ENCODE measurements around the gene YWHAG.
A peak's percentile ranks its signal among the peaks of the same experiment; 100 is the strongest.

The YWHAG gene

DNA sequence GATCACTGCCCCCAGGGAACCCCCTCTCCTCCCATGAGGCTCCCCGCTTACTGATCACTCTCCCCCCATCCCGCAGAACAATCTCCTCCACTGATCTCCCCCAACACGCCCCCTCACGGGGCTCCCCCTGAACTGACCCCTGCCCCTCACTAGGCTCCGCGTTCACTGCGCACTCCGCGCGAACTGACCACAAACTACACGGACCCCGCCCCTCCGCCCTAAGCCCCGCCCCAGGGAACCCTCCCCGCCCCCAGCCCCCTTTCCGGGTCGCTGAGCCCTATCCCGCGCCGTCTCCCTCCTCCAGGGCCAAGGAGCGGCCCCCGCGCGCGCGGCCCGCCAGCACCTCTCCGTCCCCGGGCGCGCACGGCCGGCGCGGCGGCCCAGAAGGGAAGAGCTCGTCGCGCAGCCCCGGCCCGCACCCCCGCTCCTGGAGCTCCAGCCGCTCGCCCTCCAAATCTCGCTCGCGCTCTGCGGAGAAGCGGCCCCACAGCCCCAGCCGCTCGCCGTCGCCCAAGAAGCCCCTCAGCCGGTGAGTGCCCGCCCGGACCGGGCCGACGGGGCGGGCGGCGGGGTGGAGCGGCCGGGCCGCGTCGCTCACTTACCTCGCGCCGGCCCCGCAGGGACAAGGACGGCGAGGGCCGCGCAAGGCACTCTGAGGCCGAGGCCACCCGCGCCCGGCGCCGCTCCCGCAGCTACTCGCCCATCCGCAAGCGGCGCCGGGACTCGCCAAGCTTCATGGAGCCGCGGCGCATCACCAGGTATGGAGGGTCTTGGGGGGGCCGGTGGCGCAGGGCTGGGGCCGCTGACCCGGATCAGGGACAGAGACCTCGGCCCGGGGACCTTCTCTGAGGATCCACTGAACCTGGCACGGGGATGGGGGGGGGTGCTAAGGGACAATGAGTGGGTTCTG lies 76.2 kb downstream of the YWHAG start:
- peak overlapping the region; percentile 49 for H3K4me3 ChIP-seq
- peaks cover 3% of the 10 kb centered on the region; the same call in 1 of the 2 replicates for H3K4me1 ChIP-seq
- H3K36me3 ChIP-seq (replicated peaks) = peaks cover 15% of the 10 kb centered on the region
- H3K27me3 ChIP-seq (ENCODE audit: low read depth) = no peaks in the 10 kb centered on the region
- in situ Hi-C loops (cut with MboI; ENCODE audit: low sequenced_read_pairs) = no loop called here
- no peaks in the 10 kb centered on the region for H3K9me3 ChIP-seq
- DNase-seq (ENCODE audit: low spot score in 2 of 2) = peak; percentile 51 to 86

DNA sequence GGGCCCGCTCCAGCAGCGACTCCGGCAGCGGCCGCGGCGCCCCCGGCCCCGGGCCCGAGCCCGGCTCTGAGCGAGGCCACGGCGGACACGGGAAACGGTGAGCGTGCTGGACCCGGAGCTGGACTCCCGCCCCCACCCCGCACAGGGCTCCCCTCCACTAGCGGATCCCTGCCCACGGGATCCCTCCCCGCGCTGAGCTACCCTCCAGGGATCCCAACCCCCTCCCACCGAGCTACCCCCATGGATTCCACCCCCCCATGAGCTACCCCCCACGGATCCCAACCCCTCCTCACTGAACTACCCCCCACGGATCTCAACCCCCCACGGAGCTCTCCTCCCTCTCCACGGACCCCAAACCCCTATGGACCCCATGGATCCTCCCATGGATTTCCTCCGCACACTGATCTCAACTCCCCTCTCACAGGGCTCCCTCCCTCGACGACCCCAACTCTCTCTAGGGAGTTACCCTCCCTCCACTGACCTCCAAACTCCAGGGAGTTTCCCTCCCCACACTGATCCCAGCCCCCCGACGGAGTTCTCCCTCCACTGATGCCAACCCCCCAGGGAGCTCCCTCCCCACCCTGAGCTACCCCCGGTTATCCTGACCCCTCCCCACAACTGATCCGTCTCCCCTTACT lies 77.0 kb downstream of the YWHAG start:
- H3K27me3 ChIP-seq (ENCODE audit: low read depth) = no peaks in the 10 kb centered on the region

DNA sequence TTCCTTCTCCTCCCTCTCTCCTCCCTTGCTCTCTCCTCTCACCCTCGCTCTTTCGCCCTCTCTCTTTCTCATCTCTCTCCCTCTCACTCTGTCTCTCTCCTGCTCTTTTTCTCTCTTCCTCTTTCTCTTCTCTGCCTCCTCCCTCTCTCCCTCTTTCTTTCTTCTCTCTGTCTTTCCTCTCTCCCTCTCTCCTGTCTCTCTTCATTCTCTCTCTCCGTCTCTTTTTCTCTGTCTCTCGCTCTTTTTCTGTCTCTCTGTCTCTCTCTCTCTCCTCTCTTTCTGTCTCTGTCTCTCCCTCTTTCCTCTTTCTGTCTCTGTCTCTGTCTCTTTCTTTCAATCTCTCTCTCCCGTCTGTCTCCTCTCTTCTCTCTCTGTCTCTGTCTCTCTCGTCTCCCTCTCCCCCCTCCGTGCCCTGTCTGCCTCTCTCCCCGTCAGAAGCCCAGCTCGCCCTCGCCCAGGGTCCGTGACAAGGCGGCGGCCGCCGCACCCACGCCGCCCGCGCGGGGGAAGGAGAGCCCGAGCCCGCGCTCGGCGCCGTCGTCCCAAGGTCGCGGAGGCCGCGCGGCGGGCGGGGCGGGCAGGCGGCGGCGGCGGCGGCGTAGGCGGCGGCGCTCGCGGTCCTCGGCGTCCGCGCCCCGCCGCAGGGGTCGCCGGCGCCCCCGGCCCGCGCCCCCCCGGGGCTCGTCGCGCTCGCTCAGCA lies 77.6 kb downstream of the YWHAG start:
- Histone ChIP-seq H3K27me3 (ENCODE audit: low read depth) (no peaks in the 10 kb centered on the region), H3K9me3 (no peaks in the 10 kb centered on the region), H3K4me1 (peaks cover 3% of the 10 kb centered on the region; the same call in 1 of the 2 replicates), H3K36me3 (replicated peaks) (peaks cover 10% of the 10 kb centered on the region), H3K4me3 (peak overlapping the region; percentile 18)
- DNase-seq (ENCODE audit: low spot score in 2 of 2) = peak in 1 of 2 experiments; percentile 22
- in situ Hi-C loops (cut with MboI; ENCODE audit: low sequenced_read_pairs) = no loop called here

More for the DNA sequence above, 77.0 kb downstream of the YWHAG start:
- Histone ChIP-seq H3K36me3 (replicated peaks) (peaks cover 15% of the 10 kb centered on the region), H3K9me3 (no peaks in the 10 kb centered on the region), H3K4me3 (peak overlapping the region; percentile 49), H3K4me1 (peaks cover 3% of the 10 kb centered on the region; the same call in 1 of the 2 replicates)
- peak in 1 of 2 experiments; percentile 31 for DNase-seq (ENCODE audit: low spot score in 2 of 2)
- in situ Hi-C loops (cut with MboI; ENCODE audit: low sequenced_read_pairs) = no loop called here

DNA sequence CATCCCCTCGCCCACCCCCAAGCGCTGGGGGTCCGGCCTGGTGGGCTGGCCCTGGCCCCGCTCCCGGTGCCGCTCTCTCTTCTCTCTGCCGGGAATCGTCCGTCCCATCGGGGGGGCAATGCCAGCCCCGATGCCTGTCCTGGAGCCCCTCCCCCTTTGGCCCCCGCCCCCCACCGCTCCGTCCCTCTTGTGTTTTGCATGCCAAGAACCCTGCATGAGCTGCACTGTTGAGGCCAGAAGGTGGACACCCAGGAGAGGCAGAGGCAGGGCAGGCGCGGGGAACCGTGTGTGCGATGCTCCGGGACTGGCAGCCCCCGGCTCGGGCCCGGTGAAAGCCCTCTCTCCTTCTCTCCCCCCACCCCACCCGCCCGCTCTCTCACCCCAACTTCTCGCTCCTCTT lies 78.4 kb downstream of the YWHAG start:
- Histone ChIP-seq H3K9me3 (no peaks in the 10 kb centered on the region), H3K4me1 (peaks cover 3% of the 10 kb centered on the region; the same call in 1 of the 2 replicates), H3K4me3 (no peak overlapping the region), H3K36me3 (replicated peaks) (0 out of 2 replicates have a peak, but pooled peaks cover 3% of the 10 kb centered on the region), H3K27me3 (ENCODE audit: low read depth) (no peaks in the 10 kb centered on the region)
- no peak for DNase-seq (ENCODE audit: low spot score in 2 of 2)
- in situ Hi-C loops (cut with MboI; ENCODE audit: low sequenced_read_pairs) = no loop called here

DNA sequence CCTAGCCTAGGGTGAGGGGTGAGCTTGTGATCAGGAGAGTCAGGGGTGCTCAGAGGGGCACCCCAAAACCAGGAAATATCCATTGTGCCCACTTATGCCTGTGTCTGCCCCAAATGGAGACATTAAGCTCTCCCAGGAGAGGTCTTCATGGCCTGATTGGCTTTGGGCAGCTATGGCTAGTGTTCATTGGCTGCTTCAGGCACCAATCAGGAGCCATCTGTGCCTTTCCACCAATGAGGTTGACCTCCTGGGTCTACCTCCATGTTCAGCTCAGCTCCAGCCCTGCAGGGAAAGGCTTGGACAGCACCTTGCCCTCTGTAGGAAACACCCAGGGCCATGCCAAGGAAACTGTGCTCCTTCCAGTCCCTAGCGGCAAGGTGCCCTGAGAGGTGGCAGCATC lies 80.3 kb downstream of the YWHAG start:
- DNase-seq (ENCODE audit: low spot score in 2 of 2) = peak in 1 of 2 experiments; percentile 41
- Histone ChIP-seq H3K4me1 (peaks cover 3% of the 10 kb centered on the region; the same call in 1 of the 2 replicates), H3K4me3 (no peak overlapping the region), H3K27me3 (ENCODE audit: low read depth) (no peaks in the 10 kb centered on the region), H3K36me3 (replicated peaks) (no peaks in the 10 kb centered on the region), H3K9me3 (no peaks in the 10 kb centered on the region)
- in situ Hi-C loops (cut with MboI; ENCODE audit: low sequenced_read_pairs) = no loop called here
